ENCODE data around the gene PCGF5. TPM values are rescaled to one million over a fixed set of nuclear protein-coding genes. Genes with fewer than 3 reads are reported as not detected.
"Not testable (repeated sequence)": the region's sequence is repeated elsewhere in the genome, so short reads cannot be mapped to it uniquely, and the experiment has no call there.

The PCGF5 gene
- total RNA-seq, 4 donors from 2014 or later = 17.3 to 39.3 (median 23.4) TPM

DNA sequence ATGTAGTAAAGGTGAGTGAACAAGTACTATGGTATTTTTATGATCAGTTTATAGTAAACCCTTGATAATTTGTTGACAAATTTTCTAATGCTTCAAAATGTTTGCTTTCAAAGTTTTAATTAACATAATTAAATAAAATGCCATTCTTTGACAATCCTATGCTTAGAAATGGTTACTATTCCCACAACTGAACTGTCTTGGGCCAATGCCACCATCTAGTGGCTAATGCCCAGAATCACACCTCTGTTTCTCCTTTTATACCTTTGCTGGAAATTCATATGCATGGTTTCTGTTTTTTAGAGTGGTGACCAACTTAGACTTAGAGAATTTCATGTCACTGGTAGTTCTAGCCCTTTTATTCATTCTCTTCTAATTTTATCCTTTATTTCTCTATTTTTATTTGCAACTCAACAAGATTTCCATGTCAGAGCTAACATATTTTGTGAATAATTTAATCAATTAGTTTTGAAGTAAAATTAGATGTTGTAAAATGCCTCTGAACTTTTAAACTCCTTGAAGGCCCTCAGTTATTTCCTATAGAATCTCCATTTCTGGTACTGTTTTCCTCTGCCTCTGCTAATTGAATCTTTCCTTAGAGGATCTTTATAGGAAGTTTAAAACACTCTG is 31.1 kb downstream of the PCGF5 start:
- Histone ChIP-seq H3K27me3 (no peaks in the 10 kb centered on the region), H3K9me3 (no peaks in the 10 kb centered on the region), H3K36me3 (peaks cover 0 to 51% (median 6%) of the 10 kb centered on the region in 3 donors), H3K4me1 (peaks cover 0 to 3% (median 0%) of the 10 kb centered on the region in 3 donors), H3K4me3 (no peak overlapping the region), H3K27ac (no peak overlapping the region)
- peak; percentile 3 for DNase-seq
- intact Hi-C loops (cut with DNase I) = no loop called here
- TF ChIP-seq POLR2A (IDR thresholded peaks at IDR 0.05) = no peak
- TF ChIP-seq, protein P1, sequence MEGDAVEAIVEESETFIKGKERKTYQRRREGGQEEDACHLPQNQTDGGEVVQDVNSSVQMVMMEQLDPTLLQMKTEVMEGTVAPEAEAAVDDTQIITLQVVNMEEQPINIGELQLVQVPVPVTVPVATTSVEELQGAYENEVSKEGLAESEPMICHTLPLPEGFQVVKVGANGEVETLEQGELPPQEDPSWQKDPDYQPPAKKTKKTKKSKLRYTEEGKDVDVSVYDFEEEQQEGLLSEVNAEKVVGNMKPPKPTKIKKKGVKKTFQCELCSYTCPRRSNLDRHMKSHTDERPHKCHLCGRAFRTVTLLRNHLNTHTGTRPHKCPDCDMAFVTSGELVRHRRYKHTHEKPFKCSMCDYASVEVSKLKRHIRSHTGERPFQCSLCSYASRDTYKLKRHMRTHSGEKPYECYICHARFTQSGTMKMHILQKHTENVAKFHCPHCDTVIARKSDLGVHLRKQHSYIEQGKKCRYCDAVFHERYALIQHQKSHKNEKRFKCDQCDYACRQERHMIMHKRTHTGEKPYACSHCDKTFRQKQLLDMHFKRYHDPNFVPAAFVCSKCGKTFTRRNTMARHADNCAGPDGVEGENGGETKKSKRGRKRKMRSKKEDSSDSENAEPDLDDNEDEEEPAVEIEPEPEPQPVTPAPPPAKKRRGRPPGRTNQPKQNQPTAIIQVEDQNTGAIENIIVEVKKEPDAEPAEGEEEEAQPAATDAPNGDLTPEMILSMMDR (IDR thresholded peaks at IDR 0.05) = peak; percentile 70 to 92 (median 90)

DNA sequence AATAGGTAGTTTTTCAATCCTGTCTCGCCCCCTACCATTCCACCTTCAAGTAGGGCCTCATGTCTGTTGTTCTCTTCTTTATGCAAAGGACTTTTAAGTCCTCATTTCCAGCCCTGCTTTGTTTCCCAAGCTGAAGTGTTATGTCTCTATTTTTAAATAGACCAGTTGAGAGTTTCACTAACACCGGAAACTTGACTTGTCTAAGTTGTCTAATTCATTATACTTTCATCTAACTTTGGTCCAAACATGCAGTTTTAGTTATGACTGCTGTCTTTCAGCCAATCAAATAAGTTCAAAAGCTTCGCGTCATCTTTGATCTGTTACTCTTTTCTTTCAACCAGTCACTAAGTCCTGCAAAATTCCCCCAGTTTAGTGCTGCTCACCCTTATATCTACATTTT is 32.8 kb downstream of the PCGF5 start:
- DNase-seq = no peak
- intact Hi-C loops (cut with DNase I) = no loop called here
- Histone ChIP-seq H3K9me3 (no peaks in the 10 kb centered on the region), H3K36me3 (peaks cover 0 to 66% (median 6%) of the 10 kb centered on the region in 3 donors), H3K4me3 (no peak overlapping the region), H3K27me3 (no peaks in the 10 kb centered on the region), H3K27ac (no peak overlapping the region), H3K4me1 (no peaks in the 10 kb centered on the region)
- 90 to 98% methylated on average over 4 of the region's 4 CpGs for WGBS, 2 donors
- no peak for TF ChIP-seq POLR2A (IDR thresholded peaks at IDR 0.05)
- TF ChIP-seq, protein P1 (IDR thresholded peaks at IDR 0.05) = no peak

DNA sequence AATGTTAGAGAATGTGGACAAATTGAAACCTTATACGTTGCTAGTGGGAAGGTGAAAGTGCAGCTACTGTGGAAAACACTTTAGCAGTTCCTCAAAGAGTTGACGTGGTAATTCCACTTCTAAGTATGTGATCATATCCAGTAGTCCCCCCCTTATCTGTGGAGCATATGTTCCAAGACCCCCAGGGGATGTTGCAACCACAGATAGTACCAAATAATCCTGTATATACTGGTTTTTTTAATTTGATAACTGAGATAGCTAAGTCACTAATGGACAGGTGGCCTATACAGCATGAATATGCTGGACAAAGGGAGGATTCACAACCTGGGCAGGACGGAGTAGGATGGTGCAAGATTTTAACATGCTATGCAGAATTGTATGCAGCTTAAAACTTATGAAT is 36.8 kb downstream of the PCGF5 start:
- TF ChIP-seq, protein P1 (IDR thresholded peaks at IDR 0.05) = no peak
- no peak for TF ChIP-seq POLR2A (IDR thresholded peaks at IDR 0.05)
- Histone ChIP-seq H3K36me3 (peaks cover 0 to 72% (median 6%) of the 10 kb centered on the region in 3 donors), H3K27me3 (no peaks in the 10 kb centered on the region), H3K9me3 (no peaks in the 10 kb centered on the region), H3K4me1 (no peaks in the 10 kb centered on the region), H3K4me3 (no peak overlapping the region), H3K27ac (no peak overlapping the region)
- DNase-seq = no peak
- intact Hi-C loops (cut with DNase I) = no loop called here
- WGBS, 2 donors = 95% methylated on average over 3 of the region's 3 CpGs

DNA sequence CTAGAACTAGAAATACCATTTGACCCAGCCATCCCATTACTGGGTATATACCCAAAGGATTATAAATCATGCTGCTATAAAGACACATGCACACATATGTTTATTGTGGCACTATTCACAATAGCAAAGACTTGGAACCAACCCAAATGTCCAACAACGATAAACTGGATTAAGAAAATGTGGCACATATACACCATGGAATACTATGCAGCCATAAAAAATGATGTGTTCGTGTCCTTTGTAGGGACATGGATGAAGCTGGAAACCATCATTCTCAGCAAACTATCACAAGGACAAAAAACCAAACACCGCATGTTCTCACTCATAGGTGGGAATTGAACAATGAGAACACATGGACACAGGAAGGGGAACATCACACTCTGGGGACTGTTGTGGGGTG is 40.0 kb downstream of the PCGF5 start:
- DNase-seq; H3K4me3 ChIP-seq; H3K27ac ChIP-seq; intact Hi-C loops (cut with DNase I); H3K27me3 ChIP-seq; H3K4me1 ChIP-seq; H3K9me3 ChIP-seq: not testable (repeated sequence)
- 89 to 95% methylated on average over 3 of the region's 3 CpGs for WGBS, 2 donors
- peaks cover 0 to 47% (median 0%) of the 10 kb centered on the region in 3 donors for H3K36me3 ChIP-seq

DNA sequence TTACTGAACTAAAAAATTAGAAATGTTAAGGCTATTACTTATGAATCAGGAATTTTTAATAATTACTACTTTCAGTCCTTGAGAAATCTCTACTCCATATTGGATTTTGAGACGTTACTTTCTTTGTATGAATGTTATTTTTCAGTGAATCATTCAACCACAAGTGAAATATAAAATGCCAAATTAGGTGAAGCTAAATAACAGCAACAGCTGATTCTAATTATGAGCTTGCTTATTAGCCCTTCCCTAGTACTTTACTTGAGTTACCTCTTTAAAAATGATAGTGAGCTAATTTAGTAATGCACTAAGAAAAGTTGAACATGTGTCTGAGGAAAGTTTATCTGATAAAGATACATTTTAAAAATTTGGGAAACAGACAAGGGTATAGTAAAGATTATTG is 51.4 kb downstream of the PCGF5 start:
- peaks cover 0 to 25% (median 0%) of the 10 kb centered on the region in 3 donors for H3K36me3 ChIP-seq
- no peaks in the 10 kb centered on the region for H3K27me3 ChIP-seq
- no peaks in the 10 kb centered on the region for H3K4me1 ChIP-seq
- no peaks in the 10 kb centered on the region for H3K9me3 ChIP-seq
- no peak for DNase-seq
- H3K4me3 ChIP-seq = no peak overlapping the region
- TF ChIP-seq, protein P1 (IDR thresholded peaks at IDR 0.05) = no peak
- no peak for TF ChIP-seq POLR2A (IDR thresholded peaks at IDR 0.05)
- 68 to 88% methylated on average over 1 of the region's 1 CpG for WGBS, 2 donors
- intact Hi-C loops (cut with DNase I) = no loop called here
- H3K27ac ChIP-seq = no peak overlapping the region
